ENCODE results near the gene BRCA1.
"Not testable (repeated sequence)": the region's sequence is repeated elsewhere in the genome, so short reads cannot be mapped to it uniquely, and the experiment has no call there.

BRCA1 gene

DNA sequence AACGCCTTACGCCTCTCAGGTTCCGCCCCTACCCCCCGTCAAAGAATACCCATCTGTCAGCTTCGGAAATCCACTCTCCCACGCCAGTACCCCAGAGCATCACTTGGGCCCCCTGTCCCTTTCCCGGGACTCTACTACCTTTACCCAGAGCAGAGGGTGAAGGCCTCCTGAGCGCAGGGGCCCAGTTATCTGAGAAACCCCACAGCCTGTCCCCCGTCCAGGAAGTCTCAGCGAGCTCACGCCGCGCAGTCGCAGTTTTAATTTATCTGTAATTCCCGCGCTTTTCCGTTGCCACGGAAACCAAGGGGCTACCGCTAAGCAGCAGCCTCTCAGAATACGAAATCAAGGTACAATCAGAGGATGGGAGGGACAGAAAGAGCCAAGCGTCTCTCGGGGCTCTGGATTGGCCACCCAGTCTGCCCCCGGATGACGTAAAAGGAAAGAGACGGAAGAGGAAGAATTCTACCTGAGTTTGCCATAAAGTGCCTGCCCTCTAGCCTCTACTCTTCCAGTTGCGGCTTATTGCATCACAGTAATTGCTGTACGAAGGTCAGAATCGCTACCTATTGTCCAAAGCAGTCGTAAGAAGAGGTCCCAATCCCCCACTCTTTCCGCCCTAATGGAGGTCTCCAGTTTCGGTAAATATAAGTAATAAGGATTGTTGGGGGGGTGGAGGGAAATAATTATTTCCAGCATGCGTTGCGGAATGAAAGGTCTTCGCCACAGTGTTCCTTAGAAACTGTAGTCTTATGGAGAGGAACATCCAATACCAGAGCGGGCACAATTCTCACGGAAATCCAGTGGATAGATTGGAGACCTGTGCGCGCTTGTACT is at the start of gene BRCA1:
Gene BRCA1, minus strand, starts transcription at position 232 of the 834 bp plus-strand sequence. CDS start 1,268 bp downstream, outside the sequence.
- DNase-seq: peak; percentile 99

GRCh38 chr17:43171586-43172487 is 46.7 kb upstream of the BRCA1 start:
- DNase-seq: no peak

DNA sequence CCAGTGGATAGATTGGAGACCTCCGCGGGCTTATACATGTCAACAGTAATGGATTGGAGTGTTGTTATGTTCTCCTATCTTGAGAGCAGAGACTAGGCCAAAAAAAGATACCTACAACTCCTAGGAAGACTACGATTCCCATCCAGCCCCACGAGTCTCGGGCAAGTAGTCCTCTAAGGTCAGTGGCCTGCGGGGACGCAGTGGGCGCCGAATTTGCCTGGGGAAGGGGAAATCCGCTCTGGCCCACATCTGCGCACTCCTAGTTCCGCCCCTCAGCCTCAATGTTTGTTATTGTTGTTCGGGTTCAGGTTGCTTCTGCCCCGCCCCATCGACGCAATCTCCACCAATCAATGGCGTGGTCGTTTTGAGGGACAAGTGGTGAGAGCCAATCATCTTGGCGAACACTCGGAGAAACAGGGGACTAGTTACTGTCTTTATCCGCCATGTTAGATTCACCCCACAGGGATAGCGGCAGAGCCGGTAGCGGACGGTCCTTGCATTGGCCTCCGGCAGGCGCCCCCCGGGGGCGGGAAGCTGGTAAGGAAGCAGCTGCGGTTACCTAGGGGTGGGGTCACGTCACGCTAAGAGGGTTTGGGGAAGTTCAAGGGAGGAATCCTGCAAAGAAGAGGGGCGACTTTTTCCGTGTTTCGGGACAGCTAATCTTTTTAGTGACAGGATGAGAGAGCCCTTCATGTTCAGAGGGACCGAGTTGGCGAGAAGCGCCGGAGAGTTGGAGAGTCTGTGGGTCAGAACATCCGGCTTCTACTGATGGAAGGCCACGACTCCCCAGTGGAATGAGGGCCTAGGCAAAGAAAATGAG is 45.8 kb upstream of the BRCA1 start, which contains the start of gene NBR1:
Gene NBR1, plus strand, starts transcription at position 449 of the 820 bp plus-strand sequence. CDS start 4,586 bp downstream, outside the sequence.
- peak; percentile 97 for DNase-seq

- peak; percentile 84 for DNase-seq
Observed at GRCh38 chr17:43170140-43170765, 45.1 kb upstream of the BRCA1 start.

- DNase-seq: no peak
Observed at GRCh38 chr17:43169561-43170139, 44.5 kb upstream of the BRCA1 start.

GRCh38 chr17:43165971-43166370 is 40.8 kb upstream of the BRCA1 start:
- DNase-seq: not testable (repeated sequence)

GRCh38 chr17:43159957-43160356 is 34.8 kb upstream of the BRCA1 start:
- DNase-seq: not testable (repeated sequence)

- not testable (repeated sequence) for DNase-seq
Observed at GRCh38 chr17:43159232-43159631, 34.1 kb upstream of the BRCA1 start.

- no peak for DNase-seq
Observed at GRCh38 chr17:43155666-43156065, 30.5 kb upstream of the BRCA1 start.

DNA sequence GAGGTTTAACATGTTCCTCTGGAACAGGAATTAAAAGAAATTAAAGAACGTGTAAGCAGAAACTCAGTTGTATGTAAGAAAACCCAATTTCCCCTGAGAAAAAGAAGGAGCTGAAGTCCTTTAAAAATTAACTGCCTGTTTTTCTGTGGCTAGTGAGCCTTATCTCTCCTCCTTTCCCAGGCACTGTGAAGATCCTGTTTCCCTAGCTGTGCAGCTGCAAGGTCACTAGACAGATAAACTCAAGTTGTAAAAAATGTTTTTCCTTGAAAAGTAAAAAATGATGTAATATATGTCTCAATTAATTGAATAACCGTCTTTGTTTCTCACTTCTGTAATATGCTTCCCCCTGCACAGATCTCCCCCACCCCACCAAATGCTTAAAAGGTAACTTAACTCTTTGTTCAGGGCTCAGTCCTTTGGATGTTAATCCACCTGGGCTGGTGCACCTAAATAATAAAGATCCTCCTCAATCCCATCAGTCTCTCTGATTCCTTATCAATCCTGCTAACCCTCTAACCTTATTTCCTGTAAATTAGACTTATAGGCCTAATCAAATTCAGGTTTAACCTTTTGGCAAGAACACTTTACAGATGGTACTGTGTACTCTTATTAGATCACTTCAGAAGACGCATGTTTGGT is 28.2 kb upstream of the BRCA1 start:
- DNase-seq: not testable (repeated sequence)

DNA sequence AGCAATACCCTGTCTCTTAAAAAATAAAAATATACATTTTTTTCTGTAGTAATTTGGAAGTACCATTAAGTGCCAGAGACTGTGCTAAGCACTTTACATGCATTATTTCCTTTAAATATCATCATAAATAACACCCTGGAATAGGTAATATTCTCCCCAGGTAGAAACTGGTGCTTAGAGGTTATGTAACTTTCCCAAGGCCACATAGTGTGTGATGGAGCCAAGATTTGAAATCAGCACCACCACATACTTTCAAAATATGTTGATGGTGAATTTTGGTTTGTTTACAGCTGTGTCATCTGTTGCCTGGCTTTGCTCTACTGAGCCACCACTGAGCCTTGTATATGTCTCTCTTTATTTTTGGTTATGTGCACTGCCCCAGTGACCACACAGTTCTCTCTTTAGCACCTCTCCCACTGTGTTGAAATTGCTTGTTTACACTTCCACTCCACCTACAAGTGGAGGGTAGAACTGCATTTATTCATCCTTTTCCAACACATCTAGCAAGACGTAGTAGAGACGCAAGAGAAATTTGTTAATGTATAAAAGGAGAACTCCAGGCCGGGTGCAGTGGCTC is 26.8 kb upstream of the BRCA1 start:
- DNase-seq: no peak

DNA sequence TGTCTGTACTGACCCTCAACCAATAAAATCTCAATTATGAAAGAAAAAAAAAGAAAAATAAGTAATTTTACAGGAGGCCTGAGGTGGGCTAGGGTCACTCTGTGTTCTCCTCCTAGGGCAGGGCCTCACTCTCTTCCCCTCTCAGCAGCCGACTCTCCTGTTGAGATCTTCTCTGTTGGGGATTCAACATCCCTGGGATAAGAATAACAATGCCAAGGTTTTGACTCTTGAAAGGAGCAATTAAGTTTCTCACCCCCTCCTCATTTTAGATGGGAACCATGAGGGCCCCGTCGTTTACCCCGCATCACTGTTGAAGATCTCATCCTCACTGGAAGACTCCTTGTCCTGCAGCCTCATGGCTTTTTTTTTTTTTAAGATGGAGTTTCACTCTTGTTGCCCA is 21.5 kb upstream of the BRCA1 start:
- no peak for DNase-seq

GRCh38 chr17:43143201-43143600 is 18.0 kb upstream of the BRCA1 start:
- DNase-seq: no peak

DNA sequence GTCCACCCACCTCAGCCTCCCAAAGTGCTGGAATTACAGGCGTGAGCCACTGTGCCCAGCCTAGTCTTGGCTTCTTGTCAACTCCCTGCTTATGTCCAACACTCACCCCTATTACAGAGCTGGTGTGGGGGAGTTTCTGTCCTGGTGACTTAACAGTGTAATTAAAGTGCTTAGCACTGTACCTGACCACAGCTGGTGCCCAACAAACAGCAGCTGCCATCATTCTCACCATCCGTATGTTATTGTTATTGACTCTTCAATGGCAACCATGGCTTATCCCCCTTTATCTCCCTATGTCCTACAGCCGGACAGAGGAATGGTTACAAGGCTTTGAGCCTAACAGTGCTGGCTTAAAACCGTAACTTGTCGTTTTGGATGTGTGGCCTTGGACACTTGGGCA is 17.0 kb upstream of the BRCA1 start:
- DNase-seq: no peak

GRCh38 chr17:43140396-43141332 is 15.5 kb upstream of the BRCA1 start:
- DNase-seq: no peak

GRCh38 chr17:43138531-43138930 is 13.4 kb upstream of the BRCA1 start:
- not testable (repeated sequence) for DNase-seq

GRCh38 chr17:43136574-43136973 is 11.4 kb upstream of the BRCA1 start:
- not testable (repeated sequence) for DNase-seq

- no peak for DNase-seq
Observed at GRCh38 chr17:43135454-43135819, 10.3 kb upstream of the BRCA1 start.

DNA sequence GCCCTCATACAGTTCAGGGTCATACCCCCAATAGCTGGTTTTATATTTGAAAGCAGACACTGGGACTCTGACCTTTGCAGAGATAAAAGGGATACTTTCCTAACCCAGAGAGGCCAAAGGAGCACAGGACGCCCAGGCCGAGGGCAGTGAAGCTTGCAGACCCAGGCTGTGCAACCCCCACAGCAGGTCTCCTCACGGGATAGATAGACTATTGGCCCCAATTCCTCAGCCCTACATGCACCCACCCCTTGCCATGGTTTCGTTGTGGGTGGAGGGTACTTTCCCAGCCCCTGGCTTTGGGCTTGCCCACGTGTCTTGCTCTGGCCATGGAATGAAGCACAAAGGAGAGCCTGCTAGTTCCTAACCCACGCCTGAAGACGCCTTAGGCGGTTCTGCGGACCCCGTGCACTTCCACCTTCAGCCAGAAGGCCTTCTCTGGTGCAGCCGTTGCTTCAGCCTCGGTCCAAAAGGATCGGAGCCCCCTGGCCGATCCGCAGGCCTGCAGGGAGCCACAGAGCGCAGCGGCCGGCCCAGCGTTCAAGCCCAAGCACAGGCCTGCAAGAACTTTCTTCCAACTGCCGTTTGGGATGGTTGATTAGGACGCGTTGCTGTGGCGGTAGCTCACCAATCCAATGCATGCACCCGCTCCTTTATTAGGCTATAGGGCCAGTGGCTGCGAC is 9.8 kb upstream of the BRCA1 start:
- DNase-seq: no peak
